K562 (cell line): ENCODE results near the gene DNAI1.

Source experiments
- CAMTA2 ChIP-seq: fragments of 250-450 bp; sonication (Bioruptor Pico); conservative IDR thresholded peaks from 2 replicates; pipeline ENCODE4 v1.5.1; 2022
- E2F5 ChIP-seq: sonication (generic); formaldehyde crosslinking; IDR thresholded peaks from 2 replicates; pipeline ENCODE4 v1.8.0; 2022; ENCODE audit warnings: mild to moderate bottlenecking, missing genetic modification reagents
- FOXJ3 ChIP-seq: sonication (generic); formaldehyde crosslinking; IDR thresholded peaks from 2 replicates; pipeline ENCODE4 v1.4.0; 2020; ENCODE audit warnings: mild to moderate bottlenecking, missing genetic modification reagents
- GATAD2B ChIP-seq: fragments of 450-650 bp; IDR thresholded peaks from 2 replicates; pipeline ENCODE4 v1.6.1; 2017; ENCODE audit warnings: mild to moderate bottlenecking, borderline replicate concordance
- JUND ChIP-seq, 2 experiments: IDR thresholded peaks; 2 replicates in 1 of 2; 3 replicates in 1 of 2; pipeline ENCODE4 v1.6.1; 2011; ENCODE audit warnings: borderline replicate concordance in 2 of 2, low read depth in 2 of 2, low read length in 2 of 2, improper control_type of control experiment in 1 of 2, missing biosample characterization in 1 of 2, missing genetic modification characterization in 1 of 2, missing genetic modification reagents in 1 of 2
- RBBP5 ChIP-seq: fragments of 200-600 bp; sonication (generic); IDR thresholded peaks from 2 replicates; pipeline ENCODE4 v1.6.1; 2012; ENCODE audit warnings: borderline replicate concordance, mild to moderate bottlenecking, low read length, control low read depth, inconsistent platforms; ENCODE audit not compliant: insufficient read depth, poor library complexity, severe bottlenecking
- THRAP3 ChIP-seq: fragments of 450-650 bp; IDR thresholded peaks from 2 replicates; pipeline ENCODE4 v1.6.1; 2016; ENCODE audit warnings: mild to moderate bottlenecking, inconsistent platforms, borderline replicate concordance

- TF ChIP-seq RBBP5 (no peak), JUND (IDR thresholded peaks at IDR 0.05; ENCODE audit: borderline replicate concordance, low read depth, low read length) (no peak), JUND (tag; IDR thresholded peaks at IDR 0.05; ENCODE audit: borderline replicate concordance, low read depth, low read length) (no peak), FOXJ3 (no peak), E2F5 (no peak), CAMTA2 (CRISPR knock-in tag) (no peak), THRAP3 (no peak), GATAD2B (no peak)
Measured at GRCh38 chr9:34568774-34569173, 110.2 kb downstream of the DNAI1 start.
